HepG2 (cell line): ENCODE data around the gene ZNF792. TPM values are rescaled to one million over a fixed set of nuclear protein-coding genes. Genes with fewer than 3 reads are reported as not detected.

ENCODE experiments used
- ATAC-seq: fragments of 200-7000 bp; cut with Tn5 transposase; 3 replicates; pipeline ENCODE4 v1.9.1; 2020; ENCODE audit warnings: mild to moderate bottlenecking, moderate library complexity
- Bru-seq: library from RNA; stranded (reverse); fragments of 400-500 nt; gene quantifications from one replicate; lab custom pipeline; 2021; lab: Mats Ljungman, UMichigan
- BruChase-seq, 2 experiments: library from RNA; stranded (reverse); fragments of 400-500 nt; gene quantifications; one replicate each; lab custom pipeline; 2021; lab: Mats Ljungman, UMichigan
- BruUV-seq: library from RNA; stranded (reverse); fragments of 400-500 nt; replicated peaks from 2 replicates; lab custom pipeline; 2021; lab: Mats Ljungman, UMichigan
- CTCF ChIA-PET: fragments of 300-600 bp; formaldehyde crosslinking; extraction: SDS; loops from one replicate; lab custom pipeline; 2021; ENCODE audit warnings: low total read pairs, inconsistent platforms, low intra/inter-chr PET ratio; lab: Yijun Ruan, JAX
- POLR2A ChIA-PET: fragments of 350-600 bp; sonication (Branson Sonifier 250); formaldehyde crosslinking; loops from one replicate; lab custom pipeline; 2020; ENCODE audit warnings: antibody characterized with exemption, inconsistent platforms; lab: Yijun Ruan, JAX
- DNase-seq: peaks from one replicate; pipeline ENCODE4 v3.0.0-alpha.2; 2015; ENCODE audit warnings: low spot score
- FAIRE-seq: peaks from 3 replicates; lab custom pipeline; 2011; peaks lifted over from hg19 to GRCh38; lab: Jason Lieb, UNC
- H2AFZ ChIP-seq: one replicate; pipeline ENCODE4 v1.6.1; 2011; ENCODE audit warnings: low read length, inconsistent platforms
- H3K27ac ChIP-seq: fragments of 300-600 bp; 3 replicates; pipeline ENCODE4 v1.8.0; 2011; ENCODE audit warnings: mixed run types, mild to moderate bottlenecking, mixed read lengths, low read length, inconsistent platforms; ENCODE audit not compliant: insufficient read depth; ENCODE audit errors: extremely low read length
- H3K27me3 ChIP-seq, 2 experiments: fragments of 200-600 bp in 1 of 2; 2 replicates in 1 of 2; 3 replicates in 1 of 2; pipeline versions ENCODE4 v1.6.0 to v1.8.0; 2011; ENCODE audit warnings: low read length in 2 of 2, mild to moderate bottlenecking in 2 of 2, moderate library complexity in 2 of 2, inconsistent platforms in 1 of 2; ENCODE audit not compliant: insufficient read depth in 2 of 2, control insufficient read depth in 1 of 2
- H3K36me3 ChIP-seq, 2 experiments: fragments of 200-600 bp in 1 of 2; replicated peaks in 1 of 2; 2 replicates in 1 of 2; 3 replicates in 1 of 2; pipeline versions ENCODE4 v1.5.1 to v1.8.0; 2011; ENCODE audit warnings: low read length in 2 of 2, inconsistent platforms in 1 of 2; ENCODE audit not compliant: insufficient read depth in 2 of 2, control insufficient read depth in 1 of 2
- H3K4me1 ChIP-seq: 2 replicates; pipeline ENCODE4 v1.5.1; 2012; ENCODE audit warnings: low read length, inconsistent platforms; ENCODE audit not compliant: insufficient read depth
- H3K4me2 ChIP-seq: 2 replicates; pipeline ENCODE4 v1.6.0; 2011; ENCODE audit warnings: low read depth, low read length, inconsistent platforms
- H3K4me3 ChIP-seq, 3 experiments: fragments of 200-600 bp in 1 of 3; sonication (generic), shearing (Covaris generic) in 1 of 3; replicated peaks in 1 of 3; 2 replicates each; pipeline ENCODE4 v1.5.1; 2011 to 2016; ENCODE audit warnings: low read length in 3 of 3, inconsistent platforms in 2 of 3, low read depth in 2 of 3, mild to moderate bottlenecking in 2 of 3, control low read depth in 1 of 3, mixed read lengths in 1 of 3; ENCODE audit not compliant: insufficient read depth in 1 of 3
- H3K79me2 ChIP-seq: one replicate; pipeline ENCODE4 v1.6.1; 2011; ENCODE audit warnings: low read length, inconsistent platforms; ENCODE audit not compliant: insufficient read depth
- H3K9ac ChIP-seq: 2 replicates; pipeline ENCODE4 v1.6.0; 2011; ENCODE audit warnings: mild to moderate bottlenecking, low read depth, low read length, inconsistent platforms; ENCODE audit not compliant: insufficient read depth
- H3K9me3 ChIP-seq: 2 replicates; pipeline ENCODE4 v1.5.1; 2012; ENCODE audit warnings: mild to moderate bottlenecking, low read length
- H4K20me1 ChIP-seq: 2 replicates; pipeline ENCODE4 v1.6.0; 2011; ENCODE audit warnings: inconsistent platforms, mild to moderate bottlenecking, low read length, moderate library complexity; ENCODE audit not compliant: insufficient read depth
- BCL6 ChIP-seq: IDR thresholded peaks from 2 replicates; pipeline ENCODE4 v1.6.1; 2016; ENCODE audit warnings: missing genetic modification reagents, missing compliant biosample characterization
- ETV5 ChIP-seq: IDR thresholded peaks from 2 replicates; pipeline ENCODE4 v1.6.1; 2018; ENCODE audit warnings: missing biosample characterization, missing genetic modification reagents, inconsistent platforms, borderline replicate concordance
- HCFC1 ChIP-seq: fragments of 150-350 bp; IDR thresholded peaks from 2 replicates; pipeline ENCODE4 v1.6.1; 2014; ENCODE audit warnings: low read depth, low read length
- LCORL ChIP-seq, 2 experiments: fragments of 450-650 bp in 1 of 2; sonication (generic) in 1 of 2; formaldehyde crosslinking in 1 of 2; IDR thresholded peaks; 2 replicates each; pipeline versions ENCODE4 v1.5.0 to v1.6.1; 2017 to 2020; ENCODE audit warnings: antibody characterized with exemption in 1 of 2, missing genetic modification reagents in 1 of 2
- POLR2A ChIP-seq, 2 experiments: IDR thresholded peaks; 2 replicates each; pipeline ENCODE4 v1.6.1; 2011; ENCODE audit warnings: low read depth in 2 of 2, low read length in 2 of 2, mild to moderate bottlenecking in 1 of 2, moderate library complexity in 1 of 2; ENCODE audit not compliant: insufficient read depth in 1 of 2
- SNAPC2 ChIP-seq: sonication (generic); formaldehyde crosslinking; IDR thresholded peaks from 2 replicates; pipeline ENCODE4 v1.8.1; 2022; ENCODE audit warnings: mild to moderate bottlenecking, missing genetic modification reagents
- TBX3 ChIP-seq: fragments of 450-650 bp; IDR thresholded peaks from 2 replicates; pipeline ENCODE4 v1.6.1; 2017; ENCODE audit warnings: antibody characterized with exemption, mild to moderate bottlenecking, inconsistent platforms, borderline replicate concordance
- ZBTB7A ChIP-seq: sonication (generic); formaldehyde crosslinking; IDR thresholded peaks from 2 replicates; pipeline ENCODE4 v1.8.0; 2022; ENCODE audit warnings: mild to moderate bottlenecking, missing genetic modification reagents
- ZNF292 ChIP-seq: sonication (generic); formaldehyde crosslinking; IDR thresholded peaks from 2 replicates; pipeline ENCODE4 v1.8.1; 2022; ENCODE audit warnings: mild to moderate bottlenecking, low read depth, missing genetic modification reagents, borderline replicate concordance
- ZNF33B ChIP-seq: sonication (generic); formaldehyde crosslinking; IDR thresholded peaks from 2 replicates; pipeline ENCODE4 v1.5.1; 2020; ENCODE audit warnings: mild to moderate bottlenecking, missing genetic modification reagents
- WGBS: methylation state at CpG from one replicate; pipeline ENCODE4 v1.1.6; 2017; ENCODE audit warnings: low lambda C conversion rate; 5-methylcytosine and 5-hydroxymethylcytosine counted together
- in situ Hi-C: cut with HindIII; loops from 2 replicates; pipeline ENCODE4 v1.10.0; 2017; ENCODE audit warnings: low pct_unique_long_range_greater_than_20kb; ENCODE audit not compliant: extremely low pct_ligation_motif_present
- intact Hi-C: fragments of 100-400 bp; cut with micrococcal nuclease; formaldehyde crosslinking; loops from one replicate; pipeline ENCODE4 v1.10.0; 2022; ENCODE audit not compliant: unreplicated experiment
- long read RNA-seq, 2 experiments: library from RNA in 1 of 2; library from polyadenylated mRNA in 1 of 2; stranded (forward) in 1 of 2; unstranded in 1 of 2; transcript quantifications; one replicate each; pipeline ENCODE4 v2.0.0, GENCODE V29; 2019 to 2022
- polyA minus RNA-seq, 3 experiments: library from RNA; depleted of rRNA, polyadenylated mRNA; stranded (reverse); fragments of >200 nt; gene quantifications; 2 replicates each; pipeline ENCODE4 v1.2.3, GENCODE V29; 2011; ENCODE audit warnings: low replicate concordance in 1 of 3
- polyA plus RNA-seq, 8 experiments: library from polyadenylated mRNA; depleted of rRNA in 3 of 8; stranded (reverse) in 7 of 8; unstranded in 1 of 8; fragments of >200 nt; fragmentation: Illumina TruSeq in 4 of 8; extraction: Trizol in 4 of 8; gene quantifications; 2 replicates each; pipeline versions ENCODE4 v1.2.1 to v1.2.3, GENCODE V29; 2011 to 2016; ENCODE audit warnings: low read depth in 4 of 8, missing spikeins in 1 of 8, mixed read lengths in 1 of 8; ENCODE audit not compliant: insufficient read depth in 1 of 8
- total RNA-seq, 5 experiments: library from RNA; depleted of rRNA; stranded (reverse); fragments of >200 nt; fragmentation: Illumina TruSeq; extraction: Trizol; gene quantifications; 2 replicates each; pipeline ENCODE4 v1.2.3, GENCODE V29; 2016; ENCODE audit warnings: low read depth in 1 of 5
- TF ChIP-seq, protein P1 (sequence below): sonication (generic); formaldehyde crosslinking; IDR thresholded peaks from 2 replicates; pipeline ENCODE4 v1.4.0; 2020; ENCODE audit warnings: low read depth, mild to moderate bottlenecking, missing genetic modification reagents
- TF ChIP-seq, protein P2 (sequence below): conservative IDR thresholded peaks from 2 replicates; pipeline ENCODE4 v1.6.1; 2018; ENCODE audit warnings: missing genetic modification reagents
- TF ChIP-seq, protein P3 (sequence below): sonication (generic); formaldehyde crosslinking; IDR thresholded peaks from 2 replicates; pipeline ENCODE4 v1.5.0; 2020; ENCODE audit warnings: mild to moderate bottlenecking, missing genetic modification reagents, moderate library complexity

ZNF792 gene
- total RNA-seq (2016; rRNA removed; fragmentation: Illumina TruSeq; extraction: Trizol) (5.5 and 6.3 TPM in 2 replicates), polyA plus RNA-seq (2011; rRNA removed) (9.1 and 11.5 TPM in 2 replicates), polyA minus RNA-seq (2011; rRNA and poly(A)+ RNA removed; ENCODE audit: low replicate concordance) (5.1 and 35.3 TPM in 2 replicates), Bru-seq, nascent RNA (percentile 64 among the genes with signal in this experiment), BruChase-seq, experiment 1, labeled RNA remaining after a 6-hour chase (percentile 69 among the genes with signal in this experiment), BruChase-seq, experiment 2, labeled RNA remaining after a 2-hour chase (percentile 77 among the genes with signal in this experiment)
- 0.61 and 0.88 TPM in 2 replicates for total RNA-seq (2016; cell fraction: cytosol; rRNA removed; fragmentation: Illumina TruSeq; extraction: Trizol; ENCODE audit: low read depth)
- 4.8 and 6.5 TPM in 2 replicates for total RNA-seq (2016; cell fraction: insoluble cytoplasmic fraction; rRNA removed; fragmentation: Illumina TruSeq; extraction: Trizol)
- total RNA-seq (2016; cell fraction: membrane; rRNA removed; fragmentation: Illumina TruSeq; extraction: Trizol): 3.4 TPM in 2 replicates
- 4.8 and 6.0 TPM in 2 replicates for total RNA-seq (2016; cell fraction: nucleus; rRNA removed; fragmentation: Illumina TruSeq; extraction: Trizol)
- polyA plus RNA-seq (2011; cell fraction: cytosol; rRNA removed): 6.9 and 7.9 TPM in 2 replicates
- 8.8 and 9.8 TPM in 2 replicates for polyA plus RNA-seq (2011; cell fraction: nucleus; rRNA removed)
- 4.4 and 4.5 TPM in 2 replicates for polyA plus RNA-seq (2012)
- polyA plus RNA-seq (2016; cell fraction: cytosol; fragmentation: Illumina TruSeq; extraction: Trizol; ENCODE audit: low read depth): 0.40 and 0.45 TPM in 2 replicates
- 2.9 and 3.3 TPM in 2 replicates for polyA plus RNA-seq (2016; cell fraction: insoluble cytoplasmic fraction; fragmentation: Illumina TruSeq; extraction: Trizol; ENCODE audit: low read depth)
- polyA plus RNA-seq (2016; cell fraction: membrane; fragmentation: Illumina TruSeq; extraction: Trizol; ENCODE audit: low read depth): 1.0 and 1.2 TPM in 2 replicates
- 3.7 and 4.6 TPM in 2 replicates for polyA plus RNA-seq (2016; cell fraction: nucleus; fragmentation: Illumina TruSeq; extraction: Trizol; ENCODE audit: insufficient read depth, low read depth)
- 17.0 and 18.6 TPM in 2 replicates for polyA minus RNA-seq (2011; cell fraction: cytosol; rRNA and poly(A)+ RNA removed)
- polyA minus RNA-seq (2011; cell fraction: nucleus; rRNA and poly(A)+ RNA removed): 31.9 and 39.7 TPM in 2 replicates
- long read RNA-seq, experiment 1, partial matches to known transcripts: 0 of 3 reads
- long read RNA-seq, experiment 1, other reads (novel, unspliced or antisense): 1 of 3 reads
- long read RNA-seq, experiment 2, partial matches to known transcripts: 0 of 4 reads
- long read RNA-seq, experiment 2, other reads (novel, unspliced or antisense): 1 of 4 reads

DNA sequence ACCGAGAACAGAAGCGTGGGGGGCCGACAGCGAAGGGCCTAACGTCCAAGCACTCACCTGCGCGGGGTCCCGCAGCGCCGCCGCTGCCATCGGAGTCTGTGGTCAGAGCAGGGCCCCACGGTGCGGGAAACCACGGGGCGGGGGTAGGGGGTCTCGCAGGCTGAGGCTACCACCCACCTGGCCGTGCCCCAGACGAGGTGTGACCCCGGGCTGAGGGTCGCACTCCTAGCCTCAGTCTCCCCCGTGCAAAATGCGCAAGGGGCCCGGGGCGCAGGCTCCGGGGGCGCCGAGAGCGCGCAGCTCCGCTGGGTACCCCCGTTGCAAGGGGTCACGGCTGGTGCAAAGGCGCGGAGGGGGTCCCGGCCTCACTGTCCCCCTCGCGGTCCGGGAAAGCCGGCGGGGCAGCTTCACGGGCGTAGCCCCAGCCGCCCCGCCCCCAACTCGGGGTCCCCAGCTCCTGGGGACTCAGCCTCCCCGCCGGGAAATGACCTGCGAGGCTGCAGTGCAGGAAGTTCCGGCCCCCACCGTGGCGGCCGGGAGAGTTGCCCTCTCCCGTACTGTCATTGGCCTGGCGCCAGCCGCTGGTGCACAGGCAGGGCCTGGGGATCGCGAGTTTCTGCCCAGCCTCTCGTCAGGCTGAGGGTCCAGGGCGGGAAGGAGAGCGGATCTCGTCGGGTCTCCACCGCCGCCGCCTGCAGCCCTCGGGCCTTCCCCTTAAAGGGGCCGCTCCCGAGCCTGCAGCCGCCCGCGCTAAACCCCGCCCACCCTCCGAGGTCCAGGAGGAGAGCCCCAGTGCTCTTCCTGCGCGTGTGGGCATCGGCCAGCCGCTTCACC lies at the start of gene ZNF792:
Gene ZNF792, minus strand, starts transcription at position 657 of the 834 bp plus-strand sequence. Its CDS starts 567 bp downstream, at position 90.
- FAIRE-seq: no peak
- H3K36me3 ChIP-seq: peaks cover 12 to 22% of the 10 kb centered on the region in 2 experiments
- 0 out of 2 replicates have a peak, but pooled peaks cover 6% of the 10 kb centered on the region for H3K9me3 ChIP-seq
- intact Hi-C loops: no loop called here
- H2AFZ ChIP-seq: no peak within 1 kb of the TSS
- H3K9ac ChIP-seq: peak within 1 kb of the TSS; percentile 77
- in situ Hi-C loops: no loop called here
- H3K4me2 ChIP-seq: peak within 1 kb of the TSS; percentile 87
- peak within 1 kb of the TSS; percentile 87 to 96 (median 96) for H3K4me3 ChIP-seq
- CTCF ChIA-PET: no interaction called here
- BruUV-seq: TSS peak; percentile 46
- ATAC-seq: peak; percentile 78
- H4K20me1 ChIP-seq: peaks cover 23% of the 10 kb centered on the region; the same call in 1 of the 2 replicates
- POLR2A ChIA-PET: interaction anchor here (1.1 to 1.3 kb wide), 3 partner anchors 31 to 43 kb away, joined by 4 read pairs; partner anchors contain the start of gene ZNF30
- H3K27ac ChIP-seq: peak within 1 kb of the TSS; percentile 63
- peaks cover 1 to 22% of the 10 kb centered on the region in 2 experiments; a peak in 2 of 5 replicates for H3K27me3 ChIP-seq
- H3K4me1 ChIP-seq: peaks cover 58% of the 10 kb centered on the region
- H3K79me2 ChIP-seq: peaks cover 33% of the 10 kb centered on the region
- WGBS: 0% methylated on average over 9 of the region's 78 CpGs
- peak; percentile 56 for DNase-seq
- TF ChIP-seq HCFC1 (no peak), LCORL (IDR thresholded peaks at IDR 0.05) (no peak), LCORL (CRISPR knock-in tag; IDR thresholded peaks at IDR 0.05) (peak; percentile 59), ETV5 (CRISPR knock-in tag) (peak; percentile 88), ZNF292 (CRISPR knock-in tag) (peak; percentile 74; the same call in 1 of the 2 replicates), TBX3 (no peak), ZBTB7A (CRISPR knock-in tag) (no peak), ZNF33B (0 out of 2 replicates have a peak, but pooled peaks have one; percentile 45), SNAPC2 (CRISPR knock-in tag) (peak; percentile 45; the same call in 1 of the 2 replicates), BCL6 (CRISPR knock-in tag) (0 out of 2 replicates have a peak, but pooled peaks have one; percentile 15), POLR2A (IDR thresholded peaks at IDR 0.05; ENCODE audit: insufficient read depth in 1 of 2, low read depth in 2 of 2, low read length in 2 of 2) (peak in 1 of 2 experiments; percentile 66; a peak in 2 of 4 replicates)
- TF ChIP-seq, protein P1, sequence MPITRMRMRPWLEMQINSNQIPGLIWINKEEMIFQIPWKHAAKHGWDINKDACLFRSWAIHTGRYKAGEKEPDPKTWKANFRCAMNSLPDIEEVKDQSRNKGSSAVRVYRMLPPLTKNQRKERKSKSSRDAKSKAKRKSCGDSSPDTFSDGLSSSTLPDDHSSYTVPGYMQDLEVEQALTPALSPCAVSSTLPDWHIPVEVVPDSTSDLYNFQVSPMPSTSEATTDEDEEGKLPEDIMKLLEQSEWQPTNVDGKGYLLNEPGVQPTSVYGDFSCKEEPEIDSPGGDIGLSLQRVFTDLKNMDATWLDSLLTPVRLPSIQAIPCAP (CRISPR knock-in tag): no peak
- TF ChIP-seq, protein P2, sequence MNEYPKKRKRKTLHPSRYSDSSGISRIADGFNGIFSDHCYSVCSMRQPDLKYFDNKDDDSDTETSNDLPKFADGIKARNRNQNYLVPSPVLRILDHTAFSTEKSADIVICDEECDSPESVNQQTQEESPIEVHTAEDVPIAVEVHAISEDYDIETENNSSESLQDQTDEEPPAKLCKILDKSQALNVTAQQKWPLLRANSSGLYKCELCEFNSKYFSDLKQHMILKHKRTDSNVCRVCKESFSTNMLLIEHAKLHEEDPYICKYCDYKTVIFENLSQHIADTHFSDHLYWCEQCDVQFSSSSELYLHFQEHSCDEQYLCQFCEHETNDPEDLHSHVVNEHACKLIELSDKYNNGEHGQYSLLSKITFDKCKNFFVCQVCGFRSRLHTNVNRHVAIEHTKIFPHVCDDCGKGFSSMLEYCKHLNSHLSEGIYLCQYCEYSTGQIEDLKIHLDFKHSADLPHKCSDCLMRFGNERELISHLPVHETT (CRISPR knock-in tag): no peak; the same call in 1 of the 2 replicates
- TF ChIP-seq, protein P3, sequence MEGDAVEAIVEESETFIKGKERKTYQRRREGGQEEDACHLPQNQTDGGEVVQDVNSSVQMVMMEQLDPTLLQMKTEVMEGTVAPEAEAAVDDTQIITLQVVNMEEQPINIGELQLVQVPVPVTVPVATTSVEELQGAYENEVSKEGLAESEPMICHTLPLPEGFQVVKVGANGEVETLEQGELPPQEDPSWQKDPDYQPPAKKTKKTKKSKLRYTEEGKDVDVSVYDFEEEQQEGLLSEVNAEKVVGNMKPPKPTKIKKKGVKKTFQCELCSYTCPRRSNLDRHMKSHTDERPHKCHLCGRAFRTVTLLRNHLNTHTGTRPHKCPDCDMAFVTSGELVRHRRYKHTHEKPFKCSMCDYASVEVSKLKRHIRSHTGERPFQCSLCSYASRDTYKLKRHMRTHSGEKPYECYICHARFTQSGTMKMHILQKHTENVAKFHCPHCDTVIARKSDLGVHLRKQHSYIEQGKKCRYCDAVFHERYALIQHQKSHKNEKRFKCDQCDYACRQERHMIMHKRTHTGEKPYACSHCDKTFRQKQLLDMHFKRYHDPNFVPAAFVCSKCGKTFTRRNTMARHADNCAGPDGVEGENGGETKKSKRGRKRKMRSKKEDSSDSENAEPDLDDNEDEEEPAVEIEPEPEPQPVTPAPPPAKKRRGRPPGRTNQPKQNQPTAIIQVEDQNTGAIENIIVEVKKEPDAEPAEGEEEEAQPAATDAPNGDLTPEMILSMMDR: 0 out of 2 replicates have a peak, but pooled peaks have one; percentile 14
